H9 (cell line): ENCODE data around the gene RIMKLA. TPM values are rescaled to one million over a fixed set of nuclear protein-coding genes. Genes with fewer than 3 reads are reported as not detected.

Experiments used
- DNase-seq: peaks from one replicate; pipeline ENCODE4 v3.0.0-alpha.2; 2017
- H2AFZ ChIP-seq: one replicate; pipeline ENCODE4 v1.6.1; 2013; ENCODE audit warnings: mild to moderate bottlenecking, low read length, control low read depth, moderate library complexity
- H2AK5ac ChIP-seq: 2 replicates; pipeline ENCODE4 v1.6.1; 2013; ENCODE audit warnings: low read length, control low read depth, mixed read lengths; ENCODE audit not compliant: insufficient read length
- H2BK120ac ChIP-seq: one replicate; pipeline ENCODE4 v1.6.1; 2013; ENCODE audit warnings: low read depth, mild to moderate bottlenecking, low read length, control low read depth, inconsistent platforms; ENCODE audit not compliant: poor library complexity, severe bottlenecking
- H2BK12ac ChIP-seq: 2 replicates; pipeline ENCODE4 v1.6.1; 2013; ENCODE audit warnings: low read length, control low read depth, mixed read lengths, low read depth; ENCODE audit not compliant: insufficient read length
- H2BK15ac ChIP-seq: 2 replicates; pipeline ENCODE4 v1.6.1; 2013; ENCODE audit warnings: low read depth, low read length, control low read depth
- H2BK20ac ChIP-seq: one replicate; pipeline ENCODE4 v1.6.1; 2013; ENCODE audit warnings: low read depth, mild to moderate bottlenecking, low read length, control low read depth, inconsistent platforms; ENCODE audit not compliant: poor library complexity, severe bottlenecking
- H2BK5ac ChIP-seq: 2 replicates; pipeline ENCODE4 v1.6.1; 2013; ENCODE audit warnings: low read length, control low read depth, mixed read lengths; ENCODE audit not compliant: insufficient read length
- H3K14ac ChIP-seq: 2 replicates; pipeline ENCODE4 v1.6.1; 2013; ENCODE audit warnings: low read length, control low read depth; ENCODE audit not compliant: insufficient read depth
- H3K18ac ChIP-seq: 2 replicates; pipeline ENCODE4 v1.6.1; 2013; ENCODE audit warnings: low read depth, mild to moderate bottlenecking, mixed read lengths, low read length, control low read depth; ENCODE audit not compliant: insufficient read length
- H3K23ac ChIP-seq: 2 replicates; pipeline ENCODE4 v1.6.1; 2013; ENCODE audit warnings: low read length, control low read depth, mixed read lengths, low read depth; ENCODE audit not compliant: insufficient read length
- H3K23me2 ChIP-seq: 2 replicates; pipeline ENCODE4 v1.6.1; 2013; ENCODE audit warnings: low read depth, mild to moderate bottlenecking, mixed read lengths, low read length, control low read depth; ENCODE audit not compliant: insufficient read length, poor library complexity, severe bottlenecking
- H3K27ac ChIP-seq: 2 replicates; pipeline ENCODE4 v1.5.1; 2013; ENCODE audit warnings: low read length, control low read depth, mixed read lengths, low read depth; ENCODE audit not compliant: insufficient read length
- H3K27me3 ChIP-seq: 2 replicates; pipeline ENCODE4 v1.6.1; 2013; ENCODE audit warnings: low read length, control low read depth, inconsistent platforms; ENCODE audit not compliant: insufficient read depth
- H3K4ac ChIP-seq: 2 replicates; pipeline ENCODE4 v1.6.1; 2013; ENCODE audit warnings: low read depth, mild to moderate bottlenecking, control low read depth, inconsistent platforms, low read length, moderate library complexity
- H3K4me1 ChIP-seq: 2 replicates; pipeline ENCODE4 v1.6.1; 2013; ENCODE audit warnings: low read length, control low read depth, inconsistent platforms; ENCODE audit not compliant: insufficient read depth
- H3K4me2 ChIP-seq: 2 replicates; pipeline ENCODE4 v1.6.1; 2013; ENCODE audit warnings: low read length, control low read depth, mixed read lengths; ENCODE audit not compliant: insufficient read length, insufficient read depth
- H3K56ac ChIP-seq: 2 replicates; pipeline ENCODE4 v1.6.1; 2013; ENCODE audit warnings: low read depth, mild to moderate bottlenecking, mixed read lengths, low read length, control low read depth; ENCODE audit not compliant: insufficient read length
- H3K79me1 ChIP-seq: 2 replicates; pipeline ENCODE4 v1.6.1; 2013; ENCODE audit warnings: low read depth, mild to moderate bottlenecking, moderate library complexity, low read length, control low read depth, inconsistent platforms; ENCODE audit not compliant: insufficient read depth, poor library complexity, severe bottlenecking
- H3K79me2 ChIP-seq: 2 replicates; pipeline ENCODE4 v1.6.1; 2013; ENCODE audit warnings: low read length, control low read depth, inconsistent platforms; ENCODE audit not compliant: insufficient read depth
- H3K9ac ChIP-seq: 2 replicates; pipeline ENCODE4 v1.6.1; 2013; ENCODE audit warnings: low read length, control low read depth, mixed read lengths; ENCODE audit not compliant: insufficient read length; ENCODE audit errors: extremely low read depth
- H3K9me3 ChIP-seq: one replicate; pipeline ENCODE4 v1.6.1; 2013; ENCODE audit warnings: low read depth, low read length, inconsistent platforms; ENCODE audit not compliant: control insufficient read depth
- H3T11ph ChIP-seq: one replicate; pipeline ENCODE4 v1.6.1; 2013; ENCODE audit warnings: mild to moderate bottlenecking, low read length, control low read depth, inconsistent platforms
- H4K20me1 ChIP-seq: one replicate; pipeline ENCODE4 v1.6.1; 2013; ENCODE audit not compliant: control insufficient read depth, insufficient read length, insufficient read depth
- H4K5ac ChIP-seq: 2 replicates; pipeline ENCODE4 v1.6.1; 2013; ENCODE audit warnings: low read depth, mild to moderate bottlenecking, mixed read lengths, low read length, control low read depth; ENCODE audit not compliant: insufficient read length
- H4K8ac ChIP-seq: replicated peaks from 2 replicates; pipeline ENCODE4 v1.6.1; 2013; ENCODE audit warnings: low read length, control low read depth, mixed read lengths, low read depth; ENCODE audit not compliant: insufficient read length
- H4K91ac ChIP-seq: 2 replicates; pipeline ENCODE4 v1.6.1; 2013; ENCODE audit warnings: low read depth, mild to moderate bottlenecking, moderate library complexity, mixed read lengths, low read length, control low read depth; ENCODE audit not compliant: insufficient read length
- H3K27ac Mint-ChIP-seq, 3 experiments: 2 replicates in 2 of 3; 3 replicates in 1 of 3; pipeline ENCODE4 v1.8.0; 2020 to 2021; ENCODE audit warnings: mixed read lengths in 3 of 3, mild to moderate bottlenecking in 1 of 3, moderate library complexity in 1 of 3
- H3K27me3 Mint-ChIP-seq: 2 replicates; pipeline ENCODE4 v1.8.0; 2021; ENCODE audit warnings: low read depth, mild to moderate bottlenecking, moderate library complexity, mixed read lengths
- H3K36me3 Mint-ChIP-seq, 3 experiments: 2 replicates in 2 of 3; 3 replicates in 1 of 3; pipeline ENCODE4 v1.8.0; 2020 to 2021; ENCODE audit warnings: low read depth in 3 of 3, mixed read lengths in 3 of 3; ENCODE audit not compliant: insufficient read depth in 1 of 3
- H3K4me1 Mint-ChIP-seq, 2 experiments: 2 replicates each; pipeline ENCODE4 v1.8.0; 2020; ENCODE audit warnings: mixed read lengths in 2 of 2
- H3K4me3 Mint-ChIP-seq, 2 experiments: 2 replicates in 1 of 2; 3 replicates in 1 of 2; pipeline ENCODE4 v1.8.0; 2020 to 2021; ENCODE audit warnings: mild to moderate bottlenecking in 2 of 2, mixed read lengths in 2 of 2, moderate library complexity in 1 of 2
- H3K9me3 Mint-ChIP-seq, 2 experiments: 2 replicates in 1 of 2; 3 replicates in 1 of 2; pipeline ENCODE4 v1.8.0; 2020; ENCODE audit warnings: mild to moderate bottlenecking in 2 of 2, mixed read lengths in 2 of 2, moderate library complexity in 1 of 2
- CTCF ChIP-seq: fragments of 200-600 bp; sonication (generic); conservative IDR thresholded peaks from 3 replicates; pipeline ENCODE4 v1.8.0; 2021; ENCODE audit warnings: antibody characterized with exemption, mild to moderate bottlenecking
- WGBS: extraction: QIAGEN DNeasy Blood & Tissue Kit; methylation state at CpG from one replicate; pipeline ENCODE4 v1.1.7; 2013; ENCODE audit warnings: missing lambda C conversion rate, low lambda C conversion rate, mixed read lengths; ENCODE audit not compliant: insufficient read length; ENCODE audit errors: extremely low coverage; 5-methylcytosine and 5-hydroxymethylcytosine counted together
- total RNA-seq: library from RNA; stranded (reverse); gene quantifications from 2 replicates; pipeline ENCODE4 v1.2.1, GENCODE V29; 2021

Gene RIMKLA
- total RNA-seq, 1 experiment from 2014 or later: 4.7 TPM

- no peak for TF ChIP-seq CTCF
- Histone ChIP-seq H2BK120ac (no peak overlapping the region), H2BK20ac (no peak overlapping the region), H2AK5ac (no peak overlapping the region), H3K23ac (no peak overlapping the region), H4K8ac (no peak overlapping the region), H2BK5ac (no peak overlapping the region), H3K27ac (no peak overlapping the region), H3K79me1 (no peaks in the 10 kb centered on the region), H2BK15ac (no peak overlapping the region), H3K4ac (no peak overlapping the region), H3K56ac (no peak overlapping the region), H3K14ac (no peak overlapping the region), H4K5ac (no peak overlapping the region), H3K18ac (no peak overlapping the region), H3K27me3 (no peaks in the 10 kb centered on the region), H3K9ac (no peak overlapping the region), H2BK12ac (no peak overlapping the region), H4K91ac (no peak overlapping the region), H2AFZ (no peak overlapping the region), H3T11ph (no peak overlapping the region), H4K20me1 (no peaks in the 10 kb centered on the region), H3K4me1 (peaks cover 5% of the 10 kb centered on the region; the same call in 1 of the 2 replicates), H3K23me2 (peaks cover 1% of the 10 kb centered on the region), H3K9me3 (no peaks in the 10 kb centered on the region), H3K79me2 (no peaks in the 10 kb centered on the region), H3K4me2 (no peak overlapping the region)
- no peaks in the 10 kb centered on the region for H3K9me3 Mint-ChIP-seq
- DNase-seq: no peak
- H3K36me3 Mint-ChIP-seq: no peaks in the 10 kb centered on the region
- no peak overlapping the region for H3K4me3 Mint-ChIP-seq
- H3K4me1 Mint-ChIP-seq: peaks cover 30 to 36% of the 10 kb centered on the region in 2 experiments
- WGBS: no CpG with 5 or more reads among the region's 1 CpG
- peaks cover 16% of the 10 kb centered on the region for H3K27me3 Mint-ChIP-seq
- H3K27ac Mint-ChIP-seq: peak overlapping the region in 1 of 3 experiments; percentile 45; a peak in 1 of 7 replicates
These were observed 39.7 kb upstream of the RIMKLA start for GRCh38 chr1:42340901-42341300.
